ENCODE measurements around the gene TAS2R43. TPM values are rescaled to one million over a fixed set of nuclear protein-coding genes. Genes with fewer than 3 reads are reported as not detected.

The TAS2R43 gene
- total and polyA plus RNA-seq, 10 of the 15 experiments (the other 5 are each of a cell fraction or from before 2014, with no cell fraction given) = 0.09 to 2.1 (median 0.80) TPM; not detected in 5

DNA sequence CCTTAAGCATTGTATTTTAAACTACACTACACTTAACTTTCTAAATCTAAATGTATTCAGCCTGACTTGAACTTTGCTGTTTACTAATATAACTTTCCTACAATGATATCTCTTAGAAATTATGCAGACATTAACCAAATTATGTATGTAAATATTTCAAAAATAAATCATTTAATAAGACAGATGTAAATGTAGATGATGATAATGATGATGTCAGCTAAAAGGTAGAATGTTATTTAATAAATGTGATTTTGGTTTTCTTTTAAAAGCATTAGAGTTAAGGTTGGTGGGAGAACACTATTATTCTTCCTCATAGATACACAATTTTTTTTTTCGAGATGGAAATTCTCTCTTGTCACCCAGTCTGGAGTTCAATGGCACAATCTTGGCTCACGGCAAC is 10.1 kb downstream of the TAS2R43 start:
- RAD21 ChIA-PET (ENCODE audit: unreplicated experiment) = no interaction called here
- in situ Hi-C loops (cut with MboI) (no loop called here), intact Hi-C loops (cut with micrococcal nuclease; ENCODE audit: unreplicated experiment) (no loop called here)
- CTCF ChIA-PET = no interaction called here
- Histone ChIP-seq H3K79me2 (ENCODE audit: control insufficient read depth, insufficient read depth, low read length) (no peaks in the 10 kb centered on the region), H3K4me3 (no peak overlapping the region), H3K9me3 (replicated peaks; ENCODE audit: control insufficient read depth, insufficient read depth, low read length) (no peaks in the 10 kb centered on the region; the same call in 1 of the 3 replicates), H2AFZ (ENCODE audit: control insufficient read depth, low read depth, low read length) (no peak overlapping the region), H4K20me1 (ENCODE audit: control insufficient read depth, insufficient read depth) (no peaks in the 10 kb centered on the region), H3K9ac (ENCODE audit: control insufficient read depth, insufficient read depth, low read length) (no peak overlapping the region), H3K27me3 (replicated peaks in 1 of 2; ENCODE audit: control insufficient read depth in 2 of 2, insufficient read depth in 2 of 2, low read length in 1 of 2) (no peaks in the 10 kb centered on the region), H3K36me3 (ENCODE audit: control insufficient read depth in 2 of 2, insufficient read depth in 2 of 2, low read length in 1 of 2) (no peaks in the 10 kb centered on the region), H3K4me2 (ENCODE audit: control insufficient read depth, insufficient read depth) (no peak overlapping the region), H3K27ac (ENCODE audit: control insufficient read depth, insufficient read depth) (no peak overlapping the region), H3K4me1 (ENCODE audit: control insufficient read depth, insufficient read depth, low read length) (no peaks in the 10 kb centered on the region)
- ATAC-seq = no peak
- no TSS peak for BruUV-seq (replicated peaks)
- WGBS (ENCODE audit: insufficient coverage, insufficient replicate concordance, low lambda C conversion rate, missing lambda C conversion rate) = 100% methylated on average over 2 of the region's 2 CpGs
- POLR2A ChIA-PET = no interaction called here
- no peak for FAIRE-seq
- DNase-seq (ENCODE audit: low read depth, low spot score) = no peak
- SMC1A ChIA-PET (ENCODE audit: uncharacterized antibody, unreplicated experiment) = no interaction called here
- TF ChIP-seq, protein P1, sequence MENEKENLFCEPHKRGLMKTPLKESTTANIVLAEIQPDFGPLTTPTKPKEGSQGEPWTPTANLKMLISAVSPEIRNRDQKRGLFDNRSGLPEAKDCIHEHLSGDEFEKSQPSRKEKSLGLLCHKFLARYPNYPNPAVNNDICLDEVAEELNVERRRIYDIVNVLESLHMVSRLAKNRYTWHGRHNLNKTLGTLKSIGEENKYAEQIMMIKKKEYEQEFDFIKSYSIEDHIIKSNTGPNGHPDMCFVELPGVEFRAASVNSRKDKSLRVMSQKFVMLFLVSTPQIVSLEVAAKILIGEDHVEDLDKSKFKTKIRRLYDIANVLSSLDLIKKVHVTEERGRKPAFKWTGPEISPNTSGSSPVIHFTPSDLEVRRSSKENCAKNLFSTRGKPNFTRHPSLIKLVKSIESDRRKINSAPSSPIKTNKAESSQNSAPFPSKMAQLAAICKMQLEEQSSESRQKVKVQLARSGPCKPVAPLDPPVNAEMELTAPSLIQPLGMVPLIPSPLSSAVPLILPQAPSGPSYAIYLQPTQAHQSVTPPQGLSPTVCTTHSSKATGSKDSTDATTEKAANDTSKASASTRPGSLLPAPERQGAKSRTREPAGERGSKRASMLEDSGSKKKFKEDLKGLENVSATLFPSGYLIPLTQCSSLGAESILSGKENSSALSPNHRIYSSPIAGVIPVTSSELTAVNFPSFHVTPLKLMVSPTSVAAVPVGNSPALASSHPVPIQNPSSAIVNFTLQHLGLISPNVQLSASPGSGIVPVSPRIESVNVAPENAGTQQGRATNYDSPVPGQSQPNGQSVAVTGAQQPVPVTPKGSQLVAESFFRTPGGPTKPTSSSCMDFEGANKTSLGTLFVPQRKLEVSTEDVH (IDR thresholded peaks at IDR 0.05; ENCODE audit: low read depth, partially characterized antibody) = no peak
- TF ChIP-seq JUNB (IDR thresholded peaks at IDR 0.05) (no peak), CREM (IDR thresholded peaks at IDR 0.05; ENCODE audit: low read depth) (no peak), JUND (IDR thresholded peaks at IDR 0.05; ENCODE audit: low read depth, low read length) (no peak), SIN3A (IDR thresholded peaks at IDR 0.05; ENCODE audit: low read depth, low read length) (no peak), SMAD1 (IDR thresholded peaks at IDR 0.05; ENCODE audit: low read depth, partially characterized antibody) (no peak), BHLHE40 (IDR thresholded peaks at IDR 0.05; ENCODE audit: borderline replicate concordance in 1 of 2, low read depth in 2 of 2, low read length in 1 of 2) (no peak), RBBP5 (conservative IDR thresholded peaks at IDR 0.05) (no peak), CBFB (IDR thresholded peaks at IDR 0.05; ENCODE audit: low read depth) (no peak), ZNF24 (IDR thresholded peaks at IDR 0.05) (no peak), HDAC6 (IDR thresholded peaks at IDR 0.05; ENCODE audit: unreplicated experiment) (no peak), KAT2A (conservative IDR thresholded peaks at IDR 0.05; ENCODE audit: control insufficient read depth, low read depth, low read length) (no peak), IKZF1 (conservative IDR thresholded peaks at IDR 0.05) (no peak)
- TF ChIP-seq, protein P2, sequence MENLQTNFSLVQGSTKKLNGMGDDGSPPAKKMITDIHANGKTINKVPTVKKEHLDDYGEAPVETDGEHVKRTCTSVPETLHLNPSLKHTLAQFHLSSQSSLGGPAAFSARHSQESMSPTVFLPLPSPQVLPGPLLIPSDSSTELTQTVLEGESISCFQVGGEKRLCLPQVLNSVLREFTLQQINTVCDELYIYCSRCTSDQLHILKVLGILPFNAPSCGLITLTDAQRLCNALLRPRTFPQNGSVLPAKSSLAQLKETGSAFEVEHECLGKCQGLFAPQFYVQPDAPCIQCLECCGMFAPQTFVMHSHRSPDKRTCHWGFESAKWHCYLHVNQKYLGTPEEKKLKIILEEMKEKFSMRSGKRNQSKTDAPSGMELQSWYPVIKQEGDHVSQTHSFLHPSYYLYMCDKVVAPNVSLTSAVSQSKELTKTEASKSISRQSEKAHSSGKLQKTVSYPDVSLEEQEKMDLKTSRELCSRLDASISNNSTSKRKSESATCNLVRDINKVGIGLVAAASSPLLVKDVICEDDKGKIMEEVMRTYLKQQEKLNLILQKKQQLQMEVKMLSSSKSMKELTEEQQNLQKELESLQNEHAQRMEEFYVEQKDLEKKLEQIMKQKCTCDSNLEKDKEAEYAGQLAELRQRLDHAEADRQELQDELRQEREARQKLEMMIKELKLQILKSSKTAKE (IDR thresholded peaks at IDR 0.05; ENCODE audit: low read depth, poor library complexity, severe bottlenecking) = no peak
- TF ChIP-seq, protein P3, sequence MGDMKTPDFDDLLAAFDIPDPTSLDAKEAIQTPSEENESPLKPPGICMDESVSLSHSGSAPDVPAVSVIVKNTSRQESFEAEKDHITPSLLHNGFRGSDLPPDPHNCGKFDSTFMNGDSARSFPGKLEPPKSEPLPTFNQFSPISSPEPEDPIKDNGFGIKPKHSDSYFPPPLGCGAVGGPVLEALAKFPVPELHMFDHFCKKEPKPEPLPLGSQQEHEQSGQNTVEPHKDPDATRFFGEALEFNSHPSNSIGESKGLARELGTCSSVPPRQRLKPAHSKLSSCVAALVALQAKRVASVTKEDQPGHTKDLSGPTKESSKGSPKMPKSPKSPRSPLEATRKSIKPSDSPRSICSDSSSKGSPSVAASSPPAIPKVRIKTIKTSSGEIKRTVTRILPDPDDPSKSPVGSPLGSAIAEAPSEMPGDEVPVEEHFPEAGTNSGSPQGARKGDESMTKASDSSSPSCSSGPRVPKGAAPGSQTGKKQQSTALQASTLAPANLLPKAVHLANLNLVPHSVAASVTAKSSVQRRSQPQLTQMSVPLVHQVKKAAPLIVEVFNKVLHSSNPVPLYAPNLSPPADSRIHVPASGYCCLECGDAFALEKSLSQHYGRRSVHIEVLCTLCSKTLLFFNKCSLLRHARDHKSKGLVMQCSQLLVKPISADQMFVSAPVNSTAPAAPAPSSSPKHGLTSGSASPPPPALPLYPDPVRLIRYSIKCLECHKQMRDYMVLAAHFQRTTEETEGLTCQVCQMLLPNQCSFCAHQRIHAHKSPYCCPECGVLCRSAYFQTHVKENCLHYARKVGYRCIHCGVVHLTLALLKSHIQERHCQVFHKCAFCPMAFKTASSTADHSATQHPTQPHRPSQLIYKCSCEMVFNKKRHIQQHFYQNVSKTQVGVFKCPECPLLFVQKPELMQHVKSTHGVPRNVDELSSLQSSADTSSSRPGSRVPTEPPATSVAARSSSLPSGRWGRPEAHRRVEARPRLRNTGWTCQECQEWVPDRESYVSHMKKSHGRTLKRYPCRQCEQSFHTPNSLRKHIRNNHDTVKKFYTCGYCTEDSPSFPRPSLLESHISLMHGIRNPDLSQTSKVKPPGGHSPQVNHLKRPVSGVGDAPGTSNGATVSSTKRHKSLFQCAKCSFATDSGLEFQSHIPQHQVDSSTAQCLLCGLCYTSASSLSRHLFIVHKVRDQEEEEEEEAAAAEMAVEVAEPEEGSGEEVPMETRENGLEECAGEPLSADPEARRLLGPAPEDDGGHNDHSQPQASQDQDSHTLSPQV (IDR thresholded peaks at IDR 0.05) = no peak
- TF ChIP-seq, protein P4, sequence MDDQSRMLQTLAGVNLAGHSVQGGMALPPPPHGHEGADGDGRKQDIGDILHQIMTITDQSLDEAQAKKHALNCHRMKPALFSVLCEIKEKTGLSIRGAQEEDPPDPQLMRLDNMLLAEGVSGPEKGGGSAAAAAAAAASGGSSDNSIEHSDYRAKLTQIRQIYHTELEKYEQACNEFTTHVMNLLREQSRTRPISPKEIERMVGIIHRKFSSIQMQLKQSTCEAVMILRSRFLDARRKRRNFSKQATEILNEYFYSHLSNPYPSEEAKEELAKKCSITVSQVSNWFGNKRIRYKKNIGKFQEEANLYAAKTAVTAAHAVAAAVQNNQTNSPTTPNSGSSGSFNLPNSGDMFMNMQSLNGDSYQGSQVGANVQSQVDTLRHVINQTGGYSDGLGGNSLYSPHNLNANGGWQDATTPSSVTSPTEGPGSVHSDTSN (IDR thresholded peaks at IDR 0.05; ENCODE audit: insufficient replicate concordance, low read depth, low read length) = no peak
